ENCODE measurements around the gene SPOCK2.

The SPOCK2 gene

GRCh38 chr10:72069751-72070526 is 18.4 kb downstream of the SPOCK2 start:
- no peak for DNase-seq

- no peak for DNase-seq
Observed at GRCh38 chr10:72068901-72069446, 19.4 kb downstream of the SPOCK2 start.

- no peak for DNase-seq
Observed at GRCh38 chr10:72068126-72068765, 20.1 kb downstream of the SPOCK2 start.

- no peak for DNase-seq
Observed at GRCh38 chr10:72067463-72068125, 20.8 kb downstream of the SPOCK2 start.

- no peak for DNase-seq
Observed at GRCh38 chr10:72066318-72067284, 21.8 kb downstream of the SPOCK2 start.

GRCh38 chr10:72065439-72066025 is 22.8 kb downstream of the SPOCK2 start:
- DNase-seq = no peak

- DNase-seq = no peak
Observed at GRCh38 chr10:72063703-72064391, 24.5 kb downstream of the SPOCK2 start.

- DNase-seq = no peak
Observed at GRCh38 chr10:72062832-72063702, 25.3 kb downstream of the SPOCK2 start.

- no peak for DNase-seq
Observed at GRCh38 chr10:72062382-72062781, 26.0 kb downstream of the SPOCK2 start.

GRCh38 chr10:72061930-72062329 is 26.4 kb downstream of the SPOCK2 start:
- DNase-seq = no peak

GRCh38 chr10:72061491-72061890 is 26.9 kb downstream of the SPOCK2 start:
- no peak for DNase-seq

- no peak for DNase-seq
Observed at GRCh38 chr10:72059843-72060822, 28.2 kb downstream of the SPOCK2 start.

GRCh38 chr10:72058989-72059842 is 29.1 kb downstream of the SPOCK2 start:
- peak in 1 of 2 experiments; percentile 43 for DNase-seq

GRCh38 chr10:72058347-72058898 is 29.9 kb downstream of the SPOCK2 start:
- DNase-seq = no peak

- no peak for DNase-seq
Observed at GRCh38 chr10:72056932-72057751, 31.2 kb downstream of the SPOCK2 start.

- no peak for DNase-seq
Observed at GRCh38 chr10:72056113-72056512, 32.2 kb downstream of the SPOCK2 start.

GRCh38 chr10:72053690-72054089 is 34.7 kb downstream of the SPOCK2 start:
- DNase-seq = no peak

Measured in activated CD4-positive, alpha-beta T cell treated with anti-CD3 and anti-CD28 coated beads, Interleukin-2, amount 50 U/mL, for 48 hours (primary cell).